Measurements from ENCODE around the gene BCAS3.

DNA sequence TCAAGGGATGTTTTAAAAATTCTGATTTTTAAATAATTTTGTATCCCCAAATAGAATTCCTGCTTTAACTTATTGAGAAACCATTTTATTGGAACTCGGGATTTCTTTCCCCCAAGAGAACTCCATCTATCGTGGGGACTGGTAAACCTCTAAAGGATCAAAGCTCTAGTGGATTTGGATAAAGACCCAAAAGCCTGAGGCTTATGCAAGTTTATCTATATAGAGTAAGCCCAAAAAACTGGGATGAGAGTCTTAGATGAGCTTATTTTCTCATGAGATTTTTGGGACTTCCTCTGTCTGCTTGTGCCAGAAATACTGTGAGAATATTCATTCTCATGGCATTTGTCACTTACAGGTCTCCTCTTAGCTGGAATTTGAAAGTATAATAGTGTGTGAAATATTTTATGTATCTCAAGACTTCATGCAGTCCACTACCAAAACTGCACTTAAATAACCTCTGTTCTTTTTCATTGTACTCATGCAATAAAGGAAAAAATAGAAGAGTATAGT lies 333.1 kb downstream of the BCAS3 start:
- TF ChIP-seq POLR2A (IDR thresholded peaks at IDR 0.05): no peak
- TF ChIP-seq, protein P1, sequence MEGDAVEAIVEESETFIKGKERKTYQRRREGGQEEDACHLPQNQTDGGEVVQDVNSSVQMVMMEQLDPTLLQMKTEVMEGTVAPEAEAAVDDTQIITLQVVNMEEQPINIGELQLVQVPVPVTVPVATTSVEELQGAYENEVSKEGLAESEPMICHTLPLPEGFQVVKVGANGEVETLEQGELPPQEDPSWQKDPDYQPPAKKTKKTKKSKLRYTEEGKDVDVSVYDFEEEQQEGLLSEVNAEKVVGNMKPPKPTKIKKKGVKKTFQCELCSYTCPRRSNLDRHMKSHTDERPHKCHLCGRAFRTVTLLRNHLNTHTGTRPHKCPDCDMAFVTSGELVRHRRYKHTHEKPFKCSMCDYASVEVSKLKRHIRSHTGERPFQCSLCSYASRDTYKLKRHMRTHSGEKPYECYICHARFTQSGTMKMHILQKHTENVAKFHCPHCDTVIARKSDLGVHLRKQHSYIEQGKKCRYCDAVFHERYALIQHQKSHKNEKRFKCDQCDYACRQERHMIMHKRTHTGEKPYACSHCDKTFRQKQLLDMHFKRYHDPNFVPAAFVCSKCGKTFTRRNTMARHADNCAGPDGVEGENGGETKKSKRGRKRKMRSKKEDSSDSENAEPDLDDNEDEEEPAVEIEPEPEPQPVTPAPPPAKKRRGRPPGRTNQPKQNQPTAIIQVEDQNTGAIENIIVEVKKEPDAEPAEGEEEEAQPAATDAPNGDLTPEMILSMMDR (IDR thresholded peaks at IDR 0.05): no peak
